ENCODE measurements around the gene SPATA4. TPM values are rescaled to one million over a fixed set of nuclear protein-coding genes. Genes with fewer than 3 reads are reported as not detected.

SPATA4 gene
- total and polyA plus RNA-seq, 2 of the 13 experiments (the other 11 are each of a cell fraction or from before 2014, with no cell fraction given): not detected

DNA sequence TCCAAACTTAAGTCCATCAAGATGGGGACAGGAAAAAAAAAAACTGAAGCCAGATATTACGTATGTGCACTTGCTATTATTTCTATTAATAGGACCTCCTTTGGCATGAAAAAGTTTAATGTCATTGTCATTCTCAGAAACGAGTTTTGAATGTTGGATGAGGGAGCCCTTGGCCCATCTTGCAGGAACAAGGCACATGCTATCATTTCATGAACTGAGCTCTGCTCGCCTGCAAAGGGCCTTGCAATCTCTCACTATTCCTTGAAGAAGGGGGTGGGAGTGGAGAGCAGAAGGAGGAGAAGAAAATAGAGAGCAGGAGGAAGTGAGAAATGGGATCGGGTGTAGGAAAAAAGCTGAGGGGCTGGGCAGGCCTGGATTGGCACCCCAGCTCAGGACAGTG, 34.3 kb upstream of the SPATA4 start:
- Histone ChIP-seq H3K36me3 (replicated peaks in 1 of 2; ENCODE audit: control insufficient read depth in 1 of 2, insufficient read depth in 2 of 2, low read length in 2 of 2) (no peaks in the 10 kb centered on the region), H3K9ac (ENCODE audit: insufficient read depth, low read depth, low read length) (no peak overlapping the region), H2AFZ (ENCODE audit: low read length) (no peak overlapping the region), H3K27me3 (ENCODE audit: control insufficient read depth in 1 of 2, insufficient read depth in 2 of 2, low read length in 2 of 2) (no peaks in the 10 kb centered on the region; a peak in 1 of 5 replicates), H3K9me3 (ENCODE audit: low read length) (no peaks in the 10 kb centered on the region), H3K4me1 (ENCODE audit: insufficient read depth, low read length) (no peaks in the 10 kb centered on the region), H3K27ac (ENCODE audit: extremely low read length, insufficient read depth, low read length) (no peak overlapping the region), H3K4me2 (ENCODE audit: low read depth, low read length) (no peak overlapping the region), H4K20me1 (ENCODE audit: insufficient read depth, low read length) (no peaks in the 10 kb centered on the region), H3K4me3 (replicated peaks in 1 of 3; ENCODE audit: insufficient read depth in 1 of 3, low read depth in 2 of 3, low read length in 3 of 3) (no peak overlapping the region), H3K79me2 (ENCODE audit: insufficient read depth, low read length) (no peaks in the 10 kb centered on the region)
- DNase-seq (ENCODE audit: low spot score) (no peak), ATAC-seq (no peak), FAIRE-seq (no peak)
- WGBS (ENCODE audit: low lambda C conversion rate): 7% methylated on average over 4 of the region's 4 CpGs
- intact Hi-C loops (cut with micrococcal nuclease; ENCODE audit: unreplicated experiment): no loop called here
- in situ Hi-C loops (cut with HindIII; ENCODE audit: extremely low pct_ligation_motif_present, low pct_unique_long_range_greater_than_20kb): no loop called here
- BruUV-seq (replicated peaks): no TSS peak
- ChIA-PET CTCF (ENCODE audit: low intra/inter-chr PET ratio, low total read pairs) (no interaction called here), POLR2A (no interaction called here)
- TF ChIP-seq SP140L (CRISPR knock-in tag; IDR thresholded peaks at IDR 0.05; ENCODE audit: borderline replicate concordance) (no peak), ZNF567 (CRISPR knock-in tag; IDR thresholded peaks at IDR 0.05; ENCODE audit: borderline replicate concordance) (no peak), ZNF3 (CRISPR knock-in tag; IDR thresholded peaks at IDR 0.05) (no peak), BORCS8-MEF2B (CRISPR knock-in tag; IDR thresholded peaks at IDR 0.05) (no peak), ZBTB7A (CRISPR knock-in tag; IDR thresholded peaks at IDR 0.05) (no peak), ATRX (CRISPR knock-in tag; IDR thresholded peaks at IDR 0.05; ENCODE audit: borderline replicate concordance) (no peak), ARNTL (CRISPR knock-in tag; IDR thresholded peaks at IDR 0.05) (no peak), CENPT (CRISPR knock-in tag; IDR thresholded peaks at IDR 0.05; ENCODE audit: low read depth) (no peak), THYN1 (CRISPR knock-in tag; IDR thresholded peaks at IDR 0.05; ENCODE audit: borderline replicate concordance, low read depth) (no peak), ZNF749 (CRISPR knock-in tag; IDR thresholded peaks at IDR 0.05; ENCODE audit: borderline replicate concordance) (no peak), TOE1 (CRISPR knock-in tag; IDR thresholded peaks at IDR 0.05) (no peak), IKZF4 (CRISPR knock-in tag; IDR thresholded peaks at IDR 0.05; ENCODE audit: borderline replicate concordance, low read depth, not compliant biosample characterization) (no peak), SPEN (CRISPR knock-in tag; IDR thresholded peaks at IDR 0.05; ENCODE audit: low read depth) (no peak)
- TF ChIP-seq, protein P1, sequence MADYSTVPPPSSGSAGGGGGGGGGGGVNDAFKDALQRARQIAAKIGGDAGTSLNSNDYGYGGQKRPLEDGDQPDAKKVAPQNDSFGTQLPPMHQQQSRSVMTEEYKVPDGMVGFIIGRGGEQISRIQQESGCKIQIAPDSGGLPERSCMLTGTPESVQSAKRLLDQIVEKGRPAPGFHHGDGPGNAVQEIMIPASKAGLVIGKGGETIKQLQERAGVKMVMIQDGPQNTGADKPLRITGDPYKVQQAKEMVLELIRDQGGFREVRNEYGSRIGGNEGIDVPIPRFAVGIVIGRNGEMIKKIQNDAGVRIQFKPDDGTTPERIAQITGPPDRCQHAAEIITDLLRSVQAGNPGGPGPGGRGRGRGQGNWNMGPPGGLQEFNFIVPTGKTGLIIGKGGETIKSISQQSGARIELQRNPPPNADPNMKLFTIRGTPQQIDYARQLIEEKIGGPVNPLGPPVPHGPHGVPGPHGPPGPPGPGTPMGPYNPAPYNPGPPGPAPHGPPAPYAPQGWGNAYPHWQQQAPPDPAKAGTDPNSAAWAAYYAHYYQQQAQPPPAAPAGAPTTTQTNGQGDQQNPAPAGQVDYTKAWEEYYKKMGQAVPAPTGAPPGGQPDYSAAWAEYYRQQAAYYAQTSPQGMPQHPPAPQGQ (CRISPR knock-in tag; IDR thresholded peaks at IDR 0.05; ENCODE audit: borderline replicate concordance): no peak
- TF ChIP-seq, protein P2, sequence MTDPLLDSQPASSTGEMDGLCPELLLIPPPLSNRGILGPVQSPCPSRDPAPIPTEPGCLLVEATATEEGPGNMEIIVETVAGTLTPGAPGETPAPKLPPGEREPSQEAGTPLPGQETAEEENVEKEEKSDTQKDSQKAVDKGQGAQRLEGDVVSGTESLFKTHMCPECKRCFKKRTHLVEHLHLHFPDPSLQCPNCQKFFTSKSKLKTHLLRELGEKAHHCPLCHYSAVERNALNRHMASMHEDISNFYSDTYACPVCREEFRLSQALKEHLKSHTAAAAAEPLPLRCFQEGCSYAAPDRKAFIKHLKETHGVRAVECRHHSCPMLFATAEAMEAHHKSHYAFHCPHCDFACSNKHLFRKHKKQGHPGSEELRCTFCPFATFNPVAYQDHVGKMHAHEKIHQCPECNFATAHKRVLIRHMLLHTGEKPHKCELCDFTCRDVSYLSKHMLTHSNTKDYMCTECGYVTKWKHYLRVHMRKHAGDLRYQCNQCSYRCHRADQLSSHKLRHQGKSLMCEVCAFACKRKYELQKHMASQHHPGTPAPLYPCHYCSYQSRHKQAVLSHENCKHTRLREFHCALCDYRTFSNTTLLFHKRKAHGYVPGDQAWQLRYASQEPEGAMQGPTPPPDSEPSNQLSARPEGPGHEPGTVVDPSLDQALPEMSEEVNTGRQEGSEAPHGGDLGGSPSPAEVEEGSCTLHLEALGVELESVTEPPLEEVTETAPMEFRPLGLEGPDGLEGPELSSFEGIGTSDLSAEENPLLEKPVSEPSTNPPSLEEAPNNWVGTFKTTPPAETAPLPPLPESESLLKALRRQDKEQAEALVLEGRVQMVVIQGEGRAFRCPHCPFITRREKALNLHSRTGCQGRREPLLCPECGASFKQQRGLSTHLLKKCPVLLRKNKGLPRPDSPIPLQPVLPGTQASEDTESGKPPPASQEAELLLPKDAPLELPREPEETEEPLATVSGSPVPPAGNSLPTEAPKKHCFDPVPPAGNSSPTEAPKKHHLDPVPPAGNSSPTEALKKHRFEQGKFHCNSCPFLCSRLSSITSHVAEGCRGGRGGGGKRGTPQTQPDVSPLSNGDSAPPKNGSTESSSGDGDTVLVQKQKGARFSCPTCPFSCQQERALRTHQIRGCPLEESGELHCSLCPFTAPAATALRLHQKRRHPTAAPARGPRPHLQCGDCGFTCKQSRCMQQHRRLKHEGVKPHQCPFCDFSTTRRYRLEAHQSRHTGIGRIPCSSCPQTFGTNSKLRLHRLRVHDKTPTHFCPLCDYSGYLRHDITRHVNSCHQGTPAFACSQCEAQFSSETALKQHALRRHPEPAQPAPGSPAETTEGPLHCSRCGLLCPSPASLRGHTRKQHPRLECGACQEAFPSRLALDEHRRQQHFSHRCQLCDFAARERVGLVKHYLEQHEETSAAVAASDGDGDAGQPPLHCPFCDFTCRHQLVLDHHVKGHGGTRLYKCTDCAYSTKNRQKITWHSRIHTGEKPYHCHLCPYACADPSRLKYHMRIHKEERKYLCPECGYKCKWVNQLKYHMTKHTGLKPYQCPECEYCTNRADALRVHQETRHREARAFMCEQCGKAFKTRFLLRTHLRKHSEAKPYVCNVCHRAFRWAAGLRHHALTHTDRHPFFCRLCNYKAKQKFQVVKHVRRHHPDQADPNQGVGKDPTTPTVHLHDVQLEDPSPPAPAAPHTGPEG (CRISPR knock-in tag; IDR thresholded peaks at IDR 0.05): no peak
- TF ChIP-seq, protein P3, sequence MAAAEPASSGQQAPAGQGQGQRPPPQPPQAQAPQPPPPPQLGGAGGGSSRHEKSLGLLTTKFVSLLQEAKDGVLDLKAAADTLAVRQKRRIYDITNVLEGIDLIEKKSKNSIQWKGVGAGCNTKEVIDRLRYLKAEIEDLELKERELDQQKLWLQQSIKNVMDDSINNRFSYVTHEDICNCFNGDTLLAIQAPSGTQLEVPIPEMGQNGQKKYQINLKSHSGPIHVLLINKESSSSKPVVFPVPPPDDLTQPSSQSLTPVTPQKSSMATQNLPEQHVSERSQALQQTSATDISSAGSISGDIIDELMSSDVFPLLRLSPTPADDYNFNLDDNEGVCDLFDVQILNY (CRISPR knock-in tag; conservative IDR thresholded peaks at IDR 0.05): no peak
